Measurements from ENCODE around the gene LMX1A. TPM values are rescaled to one million over a fixed set of nuclear protein-coding genes. Genes with fewer than 3 reads are reported as not detected.

The LMX1A gene
- polyA plus RNA-seq, 2 of the 4 experiments (the other 2 are of a cell fraction), result not detected

DNA sequence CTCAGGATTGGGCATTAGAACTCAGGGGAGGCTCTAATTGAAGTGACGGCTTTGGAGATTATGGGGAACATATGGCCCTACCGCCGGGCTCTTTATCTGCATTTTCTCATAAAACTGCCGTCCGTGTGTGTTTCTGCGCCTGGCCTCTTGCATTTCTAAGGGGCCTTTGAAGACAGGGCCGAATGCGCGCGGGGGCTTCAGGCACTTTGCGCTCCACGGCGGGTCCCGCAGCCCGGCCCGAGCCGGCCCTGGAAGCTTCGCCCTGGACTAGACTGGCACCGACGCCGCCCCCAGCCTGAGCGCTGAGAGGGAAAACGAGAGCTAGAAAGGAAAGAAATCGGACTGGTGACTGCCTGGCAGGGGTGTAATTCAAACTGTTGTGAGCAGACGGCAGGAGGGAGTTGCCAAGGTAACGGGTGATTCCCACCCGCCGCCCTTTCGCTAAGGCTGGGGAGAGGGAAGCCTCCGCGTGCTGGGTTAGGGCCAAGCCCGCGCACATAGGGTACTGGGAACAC is 120.7 kb downstream of the LMX1A start:
- Histone ChIP-seq H3K9me3 (no peaks in the 10 kb centered on the region), H3K4me1 (0 out of 3 replicates have a peak, but pooled peaks cover 5% of the 10 kb centered on the region), H3K4me2 (peak overlapping the region; percentile 67), H3K4me3 (peak overlapping the region; percentile 26; the same call in 2 of the 3 replicates), H3K27ac (no peak overlapping the region)
- no peak for FAIRE-seq
- TF ChIP-seq MYC (IDR thresholded peaks at IDR 0.05; ENCODE audit: borderline replicate concordance, low read length) (no peak), CHD2 (IDR thresholded peaks at IDR 0.05; ENCODE audit: low read length, partially characterized antibody) (no peak), TP53 (CRISPR knock-in tag; IDR thresholded peaks at IDR 0.05) (no peak), HDAC2 (IDR thresholded peaks at IDR 0.05) (no peak), ESRRA (IDR thresholded peaks at IDR 0.05; ENCODE audit: borderline replicate concordance, low read length) (no peak), RARB (CRISPR knock-in tag; IDR thresholded peaks at IDR 0.05) (no peak), SMC3 (IDR thresholded peaks at IDR 0.05) (no peak), POLR2A (IDR thresholded peaks at IDR 0.05; ENCODE audit: low read length) (no peak)
- TF ChIP-seq, protein P1, sequence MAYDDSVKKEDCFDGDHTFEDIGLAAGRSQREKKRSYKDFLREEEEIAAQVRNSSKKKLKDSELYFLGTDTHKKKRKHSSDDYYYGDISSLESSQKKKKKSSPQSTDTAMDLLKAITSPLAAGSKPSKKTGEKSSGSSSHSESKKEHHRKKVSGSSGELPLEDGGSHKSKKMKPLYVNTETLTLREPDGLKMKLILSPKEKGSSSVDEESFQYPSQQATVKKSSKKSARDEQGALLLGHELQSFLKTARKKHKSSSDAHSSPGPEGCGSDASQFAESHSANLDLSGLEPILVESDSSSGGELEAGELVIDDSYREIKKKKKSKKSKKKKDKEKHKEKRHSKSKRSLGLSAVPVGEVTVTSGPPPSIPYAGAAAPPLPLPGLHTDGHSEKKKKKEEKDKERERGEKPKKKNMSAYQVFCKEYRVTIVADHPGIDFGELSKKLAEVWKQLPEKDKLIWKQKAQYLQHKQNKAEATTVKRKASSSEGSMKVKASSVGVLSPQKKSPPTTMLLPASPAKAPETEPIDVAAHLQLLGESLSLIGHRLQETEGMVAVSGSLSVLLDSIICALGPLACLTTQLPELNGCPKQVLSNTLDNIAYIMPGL (CRISPR knock-in tag; IDR thresholded peaks at IDR 0.05; ENCODE audit: borderline replicate concordance), result no peak
- TF ChIP-seq, protein P2, sequence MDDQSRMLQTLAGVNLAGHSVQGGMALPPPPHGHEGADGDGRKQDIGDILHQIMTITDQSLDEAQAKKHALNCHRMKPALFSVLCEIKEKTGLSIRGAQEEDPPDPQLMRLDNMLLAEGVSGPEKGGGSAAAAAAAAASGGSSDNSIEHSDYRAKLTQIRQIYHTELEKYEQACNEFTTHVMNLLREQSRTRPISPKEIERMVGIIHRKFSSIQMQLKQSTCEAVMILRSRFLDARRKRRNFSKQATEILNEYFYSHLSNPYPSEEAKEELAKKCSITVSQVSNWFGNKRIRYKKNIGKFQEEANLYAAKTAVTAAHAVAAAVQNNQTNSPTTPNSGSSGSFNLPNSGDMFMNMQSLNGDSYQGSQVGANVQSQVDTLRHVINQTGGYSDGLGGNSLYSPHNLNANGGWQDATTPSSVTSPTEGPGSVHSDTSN (IDR thresholded peaks at IDR 0.05), result no peak
- TF ChIP-seq, protein P3, sequence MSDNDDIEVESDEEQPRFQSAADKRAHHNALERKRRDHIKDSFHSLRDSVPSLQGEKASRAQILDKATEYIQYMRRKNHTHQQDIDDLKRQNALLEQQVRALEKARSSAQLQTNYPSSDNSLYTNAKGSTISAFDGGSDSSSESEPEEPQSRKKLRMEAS (IDR thresholded peaks at IDR 0.05), result no peak
- TF ChIP-seq, protein P4, sequence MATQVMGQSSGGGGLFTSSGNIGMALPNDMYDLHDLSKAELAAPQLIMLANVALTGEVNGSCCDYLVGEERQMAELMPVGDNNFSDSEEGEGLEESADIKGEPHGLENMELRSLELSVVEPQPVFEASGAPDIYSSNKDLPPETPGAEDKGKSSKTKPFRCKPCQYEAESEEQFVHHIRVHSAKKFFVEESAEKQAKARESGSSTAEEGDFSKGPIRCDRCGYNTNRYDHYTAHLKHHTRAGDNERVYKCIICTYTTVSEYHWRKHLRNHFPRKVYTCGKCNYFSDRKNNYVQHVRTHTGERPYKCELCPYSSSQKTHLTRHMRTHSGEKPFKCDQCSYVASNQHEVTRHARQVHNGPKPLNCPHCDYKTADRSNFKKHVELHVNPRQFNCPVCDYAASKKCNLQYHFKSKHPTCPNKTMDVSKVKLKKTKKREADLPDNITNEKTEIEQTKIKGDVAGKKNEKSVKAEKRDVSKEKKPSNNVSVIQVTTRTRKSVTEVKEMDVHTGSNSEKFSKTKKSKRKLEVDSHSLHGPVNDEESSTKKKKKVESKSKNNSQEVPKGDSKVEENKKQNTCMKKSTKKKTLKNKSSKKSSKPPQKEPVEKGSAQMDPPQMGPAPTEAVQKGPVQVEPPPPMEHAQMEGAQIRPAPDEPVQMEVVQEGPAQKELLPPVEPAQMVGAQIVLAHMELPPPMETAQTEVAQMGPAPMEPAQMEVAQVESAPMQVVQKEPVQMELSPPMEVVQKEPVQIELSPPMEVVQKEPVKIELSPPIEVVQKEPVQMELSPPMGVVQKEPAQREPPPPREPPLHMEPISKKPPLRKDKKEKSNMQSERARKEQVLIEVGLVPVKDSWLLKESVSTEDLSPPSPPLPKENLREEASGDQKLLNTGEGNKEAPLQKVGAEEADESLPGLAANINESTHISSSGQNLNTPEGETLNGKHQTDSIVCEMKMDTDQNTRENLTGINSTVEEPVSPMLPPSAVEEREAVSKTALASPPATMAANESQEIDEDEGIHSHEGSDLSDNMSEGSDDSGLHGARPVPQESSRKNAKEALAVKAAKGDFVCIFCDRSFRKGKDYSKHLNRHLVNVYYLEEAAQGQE (IDR thresholded peaks at IDR 0.05), result no peak
- ChIA-PET CTCF (no interaction called here), POLR2A (no interaction called here)
- DNase-seq (ENCODE audit: low read depth in 1 of 2, low spot score in 1 of 2), result no peak
- 18% methylated on average over 33 of the region's 33 CpGs for WGBS (ENCODE audit: missing lambda C conversion rate)
- peak in 1 of 2 experiments; percentile 31; a peak in 2 of 6 replicates for ATAC-seq

DNA sequence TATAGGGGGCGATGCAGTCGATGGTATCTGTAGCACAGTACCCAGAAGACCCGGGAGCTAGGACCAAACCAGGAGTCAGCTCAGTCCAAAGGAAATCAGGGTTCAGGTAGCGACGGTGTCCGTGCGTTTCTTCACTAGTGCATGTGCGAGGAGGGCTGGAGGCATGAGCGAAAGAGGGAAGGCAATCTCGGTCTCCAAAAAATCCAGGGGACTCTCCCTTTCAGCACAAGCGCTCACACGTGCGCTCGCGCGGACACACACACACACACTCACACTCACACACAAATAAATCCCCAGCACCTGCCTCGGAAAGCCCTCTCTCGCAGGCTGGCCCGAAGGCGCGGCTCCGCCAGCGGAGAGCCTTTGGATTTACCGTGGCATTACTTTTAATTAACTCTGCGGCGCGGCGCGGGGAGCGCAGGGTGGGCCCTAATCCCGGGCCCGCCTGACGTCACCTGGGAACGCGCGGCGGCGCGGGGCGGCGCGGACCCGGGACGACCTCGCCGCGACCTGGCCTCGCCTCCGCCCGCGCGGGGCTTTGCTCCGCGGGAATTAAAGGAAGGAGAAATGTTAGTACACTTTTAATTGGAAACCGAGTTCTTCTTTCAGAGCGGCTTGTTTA is 121.2 kb downstream of the LMX1A start:
- FAIRE-seq (no peak), DNase-seq (ENCODE audit: low read depth in 1 of 2, low spot score in 1 of 2) (no peak), ATAC-seq (peak; percentile 34 to 35; a peak in 2 of 6 replicates)
- POLR2A ChIA-PET, result no interaction called here
- Histone ChIP-seq H3K4me2 (peak overlapping the region; percentile 67), H3K4me3 (peak overlapping the region; percentile 26; the same call in 2 of the 3 replicates), H3K4me1 (0 out of 3 replicates have a peak, but pooled peaks cover 5% of the 10 kb centered on the region), H3K27ac (no peak overlapping the region), H3K9me3 (no peaks in the 10 kb centered on the region)
- 33% methylated on average over 24 of the region's 56 CpGs for WGBS (ENCODE audit: missing lambda C conversion rate)
- CTCF ChIA-PET, result interaction anchor here (0.7 kb wide), 1 partner anchor 8 kb away, joined by 3 read pairs; no protein-coding TSS in a partner anchor
- no peak for TF ChIP-seq ZNF302 (CRISPR knock-in tag; IDR thresholded peaks at IDR 0.05)
- no peak for TF ChIP-seq RFX5 (IDR thresholded peaks at IDR 0.05)
- no peak for TF ChIP-seq NR3C1 (IDR thresholded peaks at IDR 0.05)
- TF ChIP-seq, protein P4 (IDR thresholded peaks at IDR 0.05), result no peak
- TF ChIP-seq KDM5A (IDR thresholded peaks at IDR 0.05), result no peak
- no peak for TF ChIP-seq EP300 (IDR thresholded peaks at IDR 0.05)
- TF ChIP-seq JUNB (IDR thresholded peaks at IDR 0.05), result no peak
- no peak for TF ChIP-seq CBX2 (IDR thresholded peaks at IDR 0.05; ENCODE audit: borderline replicate concordance, low read depth)
- no peak for TF ChIP-seq GATA3 (IDR thresholded peaks at IDR 0.05; ENCODE audit: borderline replicate concordance)
- no peak for TF ChIP-seq FOXS1 (CRISPR knock-in tag; IDR thresholded peaks at IDR 0.05)
- no peak for TF ChIP-seq POLR2AphosphoS2 (conservative IDR thresholded peaks at IDR 0.05; ENCODE audit: low read length)
- TF ChIP-seq, protein P5, sequence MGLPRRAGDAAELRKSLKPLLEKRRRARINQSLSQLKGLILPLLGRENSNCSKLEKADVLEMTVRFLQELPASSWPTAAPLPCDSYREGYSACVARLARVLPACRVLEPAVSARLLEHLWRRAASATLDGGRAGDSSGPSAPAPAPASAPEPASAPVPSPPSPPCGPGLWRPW (IDR thresholded peaks at IDR 0.05), result no peak
- no peak for TF ChIP-seq ZSCAN20 (CRISPR knock-in tag; IDR thresholded peaks at IDR 0.05)
- no peak for TF ChIP-seq RAD21 (conservative IDR thresholded peaks at IDR 0.05 in 1 of 2, IDR thresholded peaks at IDR 0.05 in 1 of 2)

Data from A549 (cell line).